ENCODE measurements around the gene CEL. TPM values are rescaled to one million over a fixed set of nuclear protein-coding genes. Genes with fewer than 3 reads are reported as not detected.

Gene CEL
- total RNA-seq, 1 donor from 2014 or later = 2.0 TPM

GRCh38 chr9:133106511-133107244, 44.9 kb downstream of the CEL start:
- DNase-seq (ENCODE audit: low spot score) = no peak
- peaks cover 52% of the 10 kb centered on the region for H3K36me3 Mint-ChIP-seq (ENCODE audit: low read depth)
- no peak overlapping the region for H3K4me3 Mint-ChIP-seq (ENCODE audit: low read depth)
- H3K9me3 Mint-ChIP-seq = no peaks in the 10 kb centered on the region
- intact Hi-C loops (cut with micrococcal nuclease) = no loop called here
- no peaks in the 10 kb centered on the region for H3K4me1 Mint-ChIP-seq (ENCODE audit: low read depth)
- no peak overlapping the region for H3K27ac Mint-ChIP-seq
- no peaks in the 10 kb centered on the region for H3K27me3 Mint-ChIP-seq (ENCODE audit: low read depth)

- H3K4me1 Mint-ChIP-seq (ENCODE audit: low read depth) = no peaks in the 10 kb centered on the region
- no peak for DNase-seq (ENCODE audit: low spot score)
- H3K36me3 Mint-ChIP-seq (ENCODE audit: low read depth) = peaks cover 47% of the 10 kb centered on the region
- no peak overlapping the region for H3K4me3 Mint-ChIP-seq (ENCODE audit: low read depth)
- H3K27ac Mint-ChIP-seq = no peak overlapping the region
- no peaks in the 10 kb centered on the region for H3K9me3 Mint-ChIP-seq
- intact Hi-C loops (cut with micrococcal nuclease) = no loop called here
- H3K27me3 Mint-ChIP-seq (ENCODE audit: low read depth) = no peaks in the 10 kb centered on the region
These were observed 45.5 kb downstream of the CEL start for GRCh38 chr9:133107245-133107722.

GRCh38 chr9:133107961-133108793, 46.4 kb downstream of the CEL start:
- Mint-ChIP-seq H3K27me3 (ENCODE audit: low read depth) (no peaks in the 10 kb centered on the region), H3K4me3 (ENCODE audit: low read depth) (no peak overlapping the region), H3K9me3 (no peaks in the 10 kb centered on the region), H3K36me3 (ENCODE audit: low read depth) (peaks cover 43% of the 10 kb centered on the region), H3K27ac (no peak overlapping the region), H3K4me1 (ENCODE audit: low read depth) (peaks cover 2% of the 10 kb centered on the region)
- intact Hi-C loops (cut with micrococcal nuclease) = no loop called here
- no peak for DNase-seq (ENCODE audit: low spot score)

- no peak overlapping the region for H3K4me3 Mint-ChIP-seq (ENCODE audit: low read depth)
- intact Hi-C loops (cut with micrococcal nuclease) = no loop called here
- peaks cover 42% of the 10 kb centered on the region for H3K36me3 Mint-ChIP-seq (ENCODE audit: low read depth)
- no peaks in the 10 kb centered on the region for H3K27me3 Mint-ChIP-seq (ENCODE audit: low read depth)
- no peaks in the 10 kb centered on the region for H3K9me3 Mint-ChIP-seq
- no peak for DNase-seq (ENCODE audit: low spot score)
- H3K27ac Mint-ChIP-seq = no peak overlapping the region
- peaks cover 7% of the 10 kb centered on the region for H3K4me1 Mint-ChIP-seq (ENCODE audit: low read depth)
These were observed 47.2 kb downstream of the CEL start for GRCh38 chr9:133108794-133109641.

- intact Hi-C loops (cut with micrococcal nuclease) = loop anchor here (5.0 kb wide), 1 partner anchor 78 kb away; the partner anchor contains the start of gene GTF3C5
- Mint-ChIP-seq H3K27me3 (ENCODE audit: low read depth) (no peaks in the 10 kb centered on the region), H3K36me3 (ENCODE audit: low read depth) (peaks cover 34% of the 10 kb centered on the region), H3K27ac (peak overlapping the region; percentile 69), H3K4me3 (ENCODE audit: low read depth) (no peak overlapping the region), H3K9me3 (no peaks in the 10 kb centered on the region), H3K4me1 (ENCODE audit: low read depth) (peaks cover 12% of the 10 kb centered on the region)
- DNase-seq (ENCODE audit: low spot score) = no peak
These were observed 48.3 kb downstream of the CEL start for GRCh38 chr9:133109931-133110650.

GRCh38 chr9:133111808-133112662, 50.3 kb downstream of the CEL start:
- Mint-ChIP-seq H3K36me3 (ENCODE audit: low read depth) (peaks cover 29% of the 10 kb centered on the region), H3K9me3 (no peaks in the 10 kb centered on the region), H3K27ac (peak overlapping the region; percentile 80), H3K4me3 (ENCODE audit: low read depth) (no peak overlapping the region), H3K4me1 (ENCODE audit: low read depth) (peaks cover 22% of the 10 kb centered on the region), H3K27me3 (ENCODE audit: low read depth) (no peaks in the 10 kb centered on the region)
- no peak for DNase-seq (ENCODE audit: low spot score)
- intact Hi-C loops (cut with micrococcal nuclease) = loop anchor here (5.0 kb wide), 1 partner anchor 80 kb away; the partner anchor contains the start of gene GTF3C5

GRCh38 chr9:133112663-133113026, 50.9 kb downstream of the CEL start:
- H3K4me3 Mint-ChIP-seq (ENCODE audit: low read depth) = no peak overlapping the region
- H3K4me1 Mint-ChIP-seq (ENCODE audit: low read depth) = peaks cover 25% of the 10 kb centered on the region
- peaks cover 30% of the 10 kb centered on the region for H3K36me3 Mint-ChIP-seq (ENCODE audit: low read depth)
- no peaks in the 10 kb centered on the region for H3K9me3 Mint-ChIP-seq
- no peaks in the 10 kb centered on the region for H3K27me3 Mint-ChIP-seq (ENCODE audit: low read depth)
- DNase-seq (ENCODE audit: low spot score) = no peak
- peak overlapping the region; percentile 80 for H3K27ac Mint-ChIP-seq
- intact Hi-C loops (cut with micrococcal nuclease) = loop anchor here (5.0 kb wide), 1 partner anchor 80 kb away; the partner anchor contains the start of gene GTF3C5

GRCh38 chr9:133113163-133113948, 51.6 kb downstream of the CEL start:
- H3K27ac Mint-ChIP-seq = peak overlapping the region; percentile 80
- H3K27me3 Mint-ChIP-seq (ENCODE audit: low read depth) = no peaks in the 10 kb centered on the region
- H3K36me3 Mint-ChIP-seq (ENCODE audit: low read depth) = peaks cover 28% of the 10 kb centered on the region
- intact Hi-C loops (cut with micrococcal nuclease) = loop anchor here (5.0 kb wide), 1 partner anchor 81 kb away; the partner anchor contains the start of gene GTF3C5
- peaks cover 28% of the 10 kb centered on the region for H3K4me1 Mint-ChIP-seq (ENCODE audit: low read depth)
- no peak for DNase-seq (ENCODE audit: low spot score)
- H3K4me3 Mint-ChIP-seq (ENCODE audit: low read depth) = no peak overlapping the region
- no peaks in the 10 kb centered on the region for H3K9me3 Mint-ChIP-seq

GRCh38 chr9:133113949-133114885, 52.4 kb downstream of the CEL start:
- no peaks in the 10 kb centered on the region for H3K27me3 Mint-ChIP-seq (ENCODE audit: low read depth)
- no peak for DNase-seq (ENCODE audit: low spot score)
- peaks cover 31% of the 10 kb centered on the region for H3K4me1 Mint-ChIP-seq (ENCODE audit: low read depth)
- no peak overlapping the region for H3K4me3 Mint-ChIP-seq (ENCODE audit: low read depth)
- H3K36me3 Mint-ChIP-seq (ENCODE audit: low read depth) = peaks cover 23% of the 10 kb centered on the region
- H3K9me3 Mint-ChIP-seq = no peaks in the 10 kb centered on the region
- peak overlapping the region; percentile 80 for H3K27ac Mint-ChIP-seq
- intact Hi-C loops (cut with micrococcal nuclease) = loop anchor here (5.0 kb wide), 1 partner anchor 82 kb away; the partner anchor contains the start of gene GTF3C5

Data from activated T-helper 2 cell treated with anti-CD3 and anti-CD28 coated beads, Interferon-gamma antibody, Interleukin-2, Interleukin-4, amounts not matched to agents 10 μg/mL and 5 μg/mL and 100 μg/mL, durations not matched to agents 14 hours and 24 hours and 36 hours (primary cell).